ENCODE results near the gene AGT.

GRCh38 chr1:230709619-230710542 lies 4.0 kb downstream of the AGT start:
- TF ChIP-seq CTCF (conservative IDR thresholded peaks at IDR 0.05 in 1 of 2, IDR thresholded peaks at IDR 0.05 in 1 of 2; ENCODE audit: extremely low read depth in 1 of 2, insufficient read depth in 1 of 2, low read depth in 1 of 2, low read length in 2 of 2) (no peak), EZH2 (IDR thresholded peaks at IDR 0.05; ENCODE audit: borderline replicate concordance, low read length) (no peak)
